Upper lobe of left lung (tissue), 4 donors: ENCODE results near the gene GUCY2C.
A peak's percentile ranks its signal among the peaks of the same experiment; 100 is the strongest.

Experiments used
- CTCF ChIP-seq, 6 experiments: fragments of 450-650 bp in 4 of 6; fragments of 200-600 bp in 2 of 6; sonication (generic) in 2 of 6; IDR thresholded peaks; one replicate each; pipeline ENCODE4 v1.5.1; 2016 to 2019; ENCODE audit warnings: antibody characterized with exemption in 6 of 6
- EP300 ChIP-seq, 4 donors: sonication (generic); formaldehyde crosslinking; IDR thresholded peaks; one replicate each; pipeline ENCODE4 v1.5.1; 2017; ENCODE audit warnings: antibody characterized with exemption in 4 of 4, control low read depth in 2 of 4
- POLR2A ChIP-seq, 4 donors: fragments of 450-650 bp; IDR thresholded peaks; one replicate each; pipeline ENCODE4 v1.5.1; 2016 to 2017; ENCODE audit warnings: antibody characterized with exemption in 4 of 4, mild to moderate bottlenecking in 2 of 4
- POLR2AphosphoS5 ChIP-seq, 2 donors: sonication (generic); formaldehyde crosslinking; IDR thresholded peaks; one replicate each; pipeline ENCODE4 v1.5.1; 2017; ENCODE audit warnings: antibody characterized with exemption in 2 of 2

- TF ChIP-seq POLR2A (IDR thresholded peaks at IDR 0.05) = no peak
- TF ChIP-seq CTCF (IDR thresholded peaks at IDR 0.05) = peak; percentile 55 to 77 (median 68)
- TF ChIP-seq POLR2AphosphoS5 (IDR thresholded peaks at IDR 0.05) = no peak
- TF ChIP-seq EP300 (IDR thresholded peaks at IDR 0.05) = no peak
Observed at GRCh38 chr12:14723763-14724162, 27.4 kb upstream of the GUCY2C start.
